HG02885 (cell line): ENCODE measurements around the gene FER1L5.

ENCODE experiments used
- ATAC-seq: cut with Tn5 transposase; IDR thresholded peaks from one replicate; pipeline ENCODE4 v1.9.1; 2021; ENCODE audit warnings: mild to moderate bottlenecking; ENCODE audit not compliant: unreplicated experiment, poor library complexity

Gene FER1L5

GRCh38 chr2:96642564-96643360, at the start of gene FER1L5:
FER1L5 (plus strand) TSS chr2:96642764; CDS start chr2:96642837, 73 bp downstream.
- ATAC-seq = no peak

GRCh38 chr2:96594282-96594681, 48.3 kb upstream of the FER1L5 start:
- ATAC-seq = no peak

- ATAC-seq = no peak
Observed at GRCh38 chr2:96594691-96595152, 47.8 kb upstream of the FER1L5 start.

- ATAC-seq = no peak
Observed at GRCh38 chr2:96596596-96596995, 46.0 kb upstream of the FER1L5 start.

- no peak for ATAC-seq
Observed at GRCh38 chr2:96599941-96600340, 42.6 kb upstream of the FER1L5 start.

- ATAC-seq = no peak
Observed at GRCh38 chr2:96601382-96602292, 40.9 kb upstream of the FER1L5 start.

- no peak for ATAC-seq
Observed at GRCh38 chr2:96602330-96602823, 40.2 kb upstream of the FER1L5 start.

GRCh38 chr2:96604104-96604503, 38.5 kb upstream of the FER1L5 start:
- no peak for ATAC-seq

GRCh38 chr2:96608469-96609455, 33.8 kb upstream of the FER1L5 start:
- ATAC-seq = no peak

GRCh38 chr2:96616128-96616527, 26.4 kb upstream of the FER1L5 start:
- ATAC-seq = no peak

- ATAC-seq = no peak
Observed at GRCh38 chr2:96616535-96616934, 26.0 kb upstream of the FER1L5 start.

GRCh38 chr2:96617012-96617411, 25.6 kb upstream of the FER1L5 start:
- ATAC-seq = no peak

- ATAC-seq = no peak
Observed at GRCh38 chr2:96618596-96619283, 23.8 kb upstream of the FER1L5 start.

- ATAC-seq = no peak
Observed at GRCh38 chr2:96622544-96622943, 20.0 kb upstream of the FER1L5 start.

- no peak for ATAC-seq
Observed at GRCh38 chr2:96623116-96623515, 19.4 kb upstream of the FER1L5 start.

GRCh38 chr2:96625571-96626552, 16.7 kb upstream of the FER1L5 start:
- ATAC-seq = no peak

- ATAC-seq = no peak
Observed at GRCh38 chr2:96626553-96626942, 16.0 kb upstream of the FER1L5 start.

- ATAC-seq = no peak
Observed at GRCh38 chr2:96631804-96632435, 10.6 kb upstream of the FER1L5 start.
